K562 (cell line): Measurements from ENCODE around the gene RAB31. TPM values are rescaled to one million over a fixed set of nuclear protein-coding genes. Genes with fewer than 3 reads are reported as not detected.

Source experiments
- AFF1 ChIP-seq, 2 experiments: fragments of 450-650 bp; IDR thresholded peaks; 2 replicates each; pipeline ENCODE4 v1.6.1; 2018; ENCODE audit warnings: mild to moderate bottlenecking in 2 of 2, low read depth in 1 of 2; ENCODE audit not compliant: partially characterized antibody in 2 of 2
- CHD2 ChIP-seq: IDR thresholded peaks from 2 replicates; pipeline ENCODE4 v1.6.1; 2011; ENCODE audit warnings: low read depth, low read length
- CTBP1 ChIP-seq: fragments of 450-650 bp; IDR thresholded peaks from 2 replicates; pipeline ENCODE4 v1.6.1; 2016; ENCODE audit warnings: borderline replicate concordance
- CUX1 ChIP-seq: fragments of 200-800 bp; sonication (Bioruptor generic); IDR thresholded peaks from 2 replicates; pipeline ENCODE4 v1.6.1; 2016; ENCODE audit warnings: missing genetic modification characterization, missing compliant biosample characterization
- E2F3 ChIP-seq: fragments of 250-450 bp; sonication (Bioruptor Pico); IDR thresholded peaks from 2 replicates; pipeline ENCODE4 v1.4.0; 2020; ENCODE audit warnings: mild to moderate bottlenecking
- E2F8 ChIP-seq: fragments of 450-650 bp; IDR thresholded peaks from 2 replicates; pipeline ENCODE4 v1.7.1; 2018; ENCODE audit warnings: mild to moderate bottlenecking, low read depth; ENCODE audit not compliant: partially characterized antibody
- HMBOX1 ChIP-seq: sonication (generic); IDR thresholded peaks from 2 replicates; pipeline ENCODE4 v1.6.1; 2016
- NBN ChIP-seq: fragments of 450-650 bp; IDR thresholded peaks from 2 replicates; pipeline ENCODE4 v1.6.1; 2016; ENCODE audit warnings: low read depth, mild to moderate bottlenecking
- NFXL1 ChIP-seq: fragments of 450-650 bp; formaldehyde crosslinking; IDR thresholded peaks from 2 replicates; pipeline ENCODE4 v1.4.0; 2021; ENCODE audit warnings: mild to moderate bottlenecking
- OTX1 ChIP-seq: fragments of 450-650 bp; formaldehyde crosslinking; IDR thresholded peaks from 2 replicates; pipeline ENCODE4 v1.4.0; 2022; ENCODE audit warnings: mild to moderate bottlenecking
- TCF7 ChIP-seq: sonication (generic); IDR thresholded peaks from 2 replicates; pipeline ENCODE4 v1.6.1; 2016; ENCODE audit warnings: antibody characterized with exemption, borderline replicate concordance
- ZNF324 ChIP-seq: fragments of 250-450 bp; sonication (Bioruptor Pico); IDR thresholded peaks from 2 replicates; pipeline ENCODE4 v1.4.0; 2020; ENCODE audit warnings: mild to moderate bottlenecking
- polyA plus RNA-seq, 8 experiments: library from polyadenylated mRNA; depleted of rRNA in 4 of 8; stranded (reverse) in 5 of 8; unstranded in 3 of 8; fragments of >200 nt; fragmentation: Nextera tagmentation in 2 of 8; fragmentation: Illumina TruSeq in 1 of 8; extraction: Ambion mirVana in 2 of 8; extraction: Trizol in 1 of 8; gene quantifications; 2 replicates each; pipeline versions ENCODE4 v1.2.1 to v1.2.3, GENCODE V29; 2011 to 2014; ENCODE audit warnings: inconsistent platforms in 1 of 8, missing spikeins in 1 of 8
- total RNA-seq, 7 experiments: library from RNA; depleted of rRNA in 6 of 7; stranded (reverse); fragments of >200 nt in 6 of 7; fragmentation: Illumina TruSeq in 2 of 7; extraction: Trizol in 2 of 7; gene quantifications; 2 replicates each; pipeline versions ENCODE4 v1.2.1 to v1.2.3, GENCODE V29; 2011 to 2021; ENCODE audit warnings: low replicate concordance in 1 of 7

RAB31 gene
- total and polyA plus RNA-seq, 9 of the 15 experiments (the other 6 are each of a cell fraction or from before 2014, with no cell fraction given): 20.7 to 70.4 (median 41.3) TPM

GRCh38 chr18:9683418-9684396 is 24.4 kb upstream of the RAB31 start (continued):
- TF ChIP-seq CUX1 (CRISPR knock-in tag) (no peak), NFXL1 (CRISPR knock-in tag) (no peak), E2F8 (peak; percentile 18), CHD2 (no peak), TCF7 (no peak), NBN (peak; percentile 74), HMBOX1 (peak; percentile 41; the same call in 1 of the 2 replicates), AFF1 (IDR thresholded peaks at IDR 0.05; ENCODE audit: low read depth in 1 of 2, partially characterized antibody in 2 of 2) (peak in 1 of 2 experiments; percentile 38), ZNF324 (CRISPR knock-in tag) (no peak), E2F3 (no peak), CTBP1 (no peak), OTX1 (CRISPR knock-in tag) (peak; percentile 37; the same call in 1 of the 2 replicates)
